ENCODE data around the gene VIP.

GRCh38 chr6:152783217-152783878 lies 32.8 kb downstream of the VIP start:
- TF ChIP-seq CTCF (IDR thresholded peaks at IDR 0.05 in 8 of 11, conservative IDR thresholded peaks at IDR 0.05 in 3 of 11) (no peak), POLR2A (IDR thresholded peaks at IDR 0.05) (no peak), POLR2AphosphoS5 (IDR thresholded peaks at IDR 0.05) (no peak)
